HG03159 (cell line): ENCODE data around the gene PPARA.
"Not testable (repeated sequence)": the region's sequence is repeated elsewhere in the genome, so short reads cannot be mapped to it uniquely, and the experiment has no call there.

Source experiments
- ATAC-seq: cut with Tn5 transposase; IDR thresholded peaks from one replicate; pipeline ENCODE4 v1.9.1; 2021; ENCODE audit warnings: mild to moderate bottlenecking, moderate library complexity; ENCODE audit not compliant: unreplicated experiment

The PPARA gene

GRCh38 chr22:46165977-46166376, 15.7 kb downstream of the PPARA start:
- ATAC-seq, result no peak

- no peak for ATAC-seq
Observed at GRCh38 chr22:46169628-46170027, 19.3 kb downstream of the PPARA start.

- ATAC-seq, result no peak
Observed at GRCh38 chr22:46171940-46172339, 21.6 kb downstream of the PPARA start.

- no peak for ATAC-seq
Observed at GRCh38 chr22:46172522-46173110, 22.3 kb downstream of the PPARA start.

- ATAC-seq, result no peak
Observed at GRCh38 chr22:46173152-46173551, 22.8 kb downstream of the PPARA start.

- ATAC-seq, result no peak
Observed at GRCh38 chr22:46175631-46176030, 25.3 kb downstream of the PPARA start.

- no peak for ATAC-seq
Observed at GRCh38 chr22:46176508-46177003, 26.2 kb downstream of the PPARA start.

- no peak for ATAC-seq
Observed at GRCh38 chr22:46178755-46179505, 28.6 kb downstream of the PPARA start.

GRCh38 chr22:46179748-46180147, 29.4 kb downstream of the PPARA start:
- no peak for ATAC-seq

- no peak for ATAC-seq
Observed at GRCh38 chr22:46180370-46181137, 30.2 kb downstream of the PPARA start.

- ATAC-seq, result no peak
Observed at GRCh38 chr22:46183733-46184132, 33.4 kb downstream of the PPARA start.

- ATAC-seq, result no peak
Observed at GRCh38 chr22:46185283-46185682, 35.0 kb downstream of the PPARA start.

GRCh38 chr22:46187862-46188261, 37.5 kb downstream of the PPARA start:
- no peak for ATAC-seq

- ATAC-seq, result no peak
Observed at GRCh38 chr22:46192210-46192993, 42.1 kb downstream of the PPARA start.

- no peak for ATAC-seq
Observed at GRCh38 chr22:46193898-46194310, 43.6 kb downstream of the PPARA start.

- no peak for ATAC-seq
Observed at GRCh38 chr22:46195487-46196165, 45.3 kb downstream of the PPARA start.

- ATAC-seq, result no peak
Observed at GRCh38 chr22:46196278-46196677, 46.0 kb downstream of the PPARA start.

GRCh38 chr22:46198274-46198673, 47.9 kb downstream of the PPARA start:
- ATAC-seq, result no peak

GRCh38 chr22:46198806-46199205, 48.5 kb downstream of the PPARA start:
- ATAC-seq, result not testable (repeated sequence)

- ATAC-seq, result no peak
Observed at GRCh38 chr22:46201059-46201757, 50.9 kb downstream of the PPARA start.
